Activated B cell treated with CpG ODN at 0.5 μM for 24 hours (primary cell): ENCODE results near the gene INSYN2B. TPM values are rescaled to one million over a fixed set of nuclear protein-coding genes. Genes with fewer than 3 reads are reported as not detected.

Source experiments
- ATAC-seq: fragments of 200-7000 bp; cut with Tn5 transposase; one replicate; pipeline ENCODE4 v1.10.0; 2021; ENCODE audit warnings: low read depth, mild to moderate bottlenecking, moderate library complexity
- CTCF ChIA-PET: fragments of 350-600 bp; sonication (Branson Sonifier 250); formaldehyde crosslinking; loops from one replicate; lab custom pipeline; 2021; ENCODE audit warnings: antibody characterized with exemption; lab: Charles Lee
- POLR2A ChIA-PET: fragments of 350-600 bp; sonication (Branson Sonifier 250); formaldehyde crosslinking; loops from one replicate; lab custom pipeline; 2021; ENCODE audit warnings: antibody characterized with exemption; lab: Charles Lee
- DNase-seq: peaks from one replicate; pipeline ENCODE4 v3.0.0; 2022
- H3K27ac Mint-ChIP-seq: one replicate; pipeline ENCODE4 v1.8.0; 2020; ENCODE audit warnings: mixed read lengths
- H3K27me3 Mint-ChIP-seq: one replicate; pipeline ENCODE4 v1.8.0; 2021; ENCODE audit warnings: mixed read lengths
- H3K36me3 Mint-ChIP-seq: one replicate; pipeline ENCODE4 v1.8.0; 2021; ENCODE audit warnings: low read depth, mixed read lengths
- H3K4me1 Mint-ChIP-seq: one replicate; pipeline ENCODE4 v1.8.0; 2021; ENCODE audit warnings: mixed read lengths
- H3K4me3 Mint-ChIP-seq: one replicate; pipeline ENCODE4 v1.8.0; 2020; ENCODE audit warnings: mild to moderate bottlenecking, mixed read lengths
- H3K9me3 Mint-ChIP-seq: one replicate; pipeline ENCODE4 v1.8.0; 2020; ENCODE audit warnings: mixed read lengths
- intact Hi-C: fragments of 100-400 bp; cut with micrococcal nuclease; formaldehyde crosslinking; loops from one replicate; pipeline ENCODE4 v1.15.1; 2024
- total RNA-seq: library from RNA; stranded (reverse); gene quantifications from 2 replicates; pipeline ENCODE4 v1.2.3, GENCODE V29; 2022
- TF ChIP-seq, protein P1 (sequence below): fragments of 200-600 bp; IDR thresholded peaks from one replicate; pipeline ENCODE4 v1.8.0; 2022; ENCODE audit warnings: antibody characterized with exemption, mild to moderate bottlenecking

Gene INSYN2B
- not detected in 2 replicates for total RNA-seq

- no peaks in the 10 kb centered on the region for H3K27me3 Mint-ChIP-seq
- POLR2A ChIA-PET: no interaction called here
- DNase-seq (no peak), ATAC-seq (no peak)
- no peak within 1 kb of the TSS for H3K4me3 Mint-ChIP-seq
- CTCF ChIA-PET: interaction anchor here (1.2 to 1.8 kb wide), 3 partner anchors 9 to 278 kb away, joined by 3 to 11 read pairs (median 5); no protein-coding TSS in a partner anchor
- intact Hi-C loops: loop anchor here (1.0 to 5.0 kb wide), 2 partner anchors 277 to 998 kb away; no protein-coding TSS in a partner anchor
- H3K27ac Mint-ChIP-seq: no peak within 1 kb of the TSS
- TF ChIP-seq, protein P1, sequence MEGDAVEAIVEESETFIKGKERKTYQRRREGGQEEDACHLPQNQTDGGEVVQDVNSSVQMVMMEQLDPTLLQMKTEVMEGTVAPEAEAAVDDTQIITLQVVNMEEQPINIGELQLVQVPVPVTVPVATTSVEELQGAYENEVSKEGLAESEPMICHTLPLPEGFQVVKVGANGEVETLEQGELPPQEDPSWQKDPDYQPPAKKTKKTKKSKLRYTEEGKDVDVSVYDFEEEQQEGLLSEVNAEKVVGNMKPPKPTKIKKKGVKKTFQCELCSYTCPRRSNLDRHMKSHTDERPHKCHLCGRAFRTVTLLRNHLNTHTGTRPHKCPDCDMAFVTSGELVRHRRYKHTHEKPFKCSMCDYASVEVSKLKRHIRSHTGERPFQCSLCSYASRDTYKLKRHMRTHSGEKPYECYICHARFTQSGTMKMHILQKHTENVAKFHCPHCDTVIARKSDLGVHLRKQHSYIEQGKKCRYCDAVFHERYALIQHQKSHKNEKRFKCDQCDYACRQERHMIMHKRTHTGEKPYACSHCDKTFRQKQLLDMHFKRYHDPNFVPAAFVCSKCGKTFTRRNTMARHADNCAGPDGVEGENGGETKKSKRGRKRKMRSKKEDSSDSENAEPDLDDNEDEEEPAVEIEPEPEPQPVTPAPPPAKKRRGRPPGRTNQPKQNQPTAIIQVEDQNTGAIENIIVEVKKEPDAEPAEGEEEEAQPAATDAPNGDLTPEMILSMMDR: no peak
- H3K36me3 Mint-ChIP-seq: peaks cover 64% of the 10 kb centered on the region
- peaks cover 9% of the 10 kb centered on the region for H3K4me1 Mint-ChIP-seq
- H3K9me3 Mint-ChIP-seq: no peaks in the 10 kb centered on the region
Measured at GRCh38 chr5:169980418-169981053, at the start of gene INSYN2B. INSYN2B (minus strand) TSS chr5:169980495; CDS start chr5:169883898, 96,597 bp downstream.

DNA sequence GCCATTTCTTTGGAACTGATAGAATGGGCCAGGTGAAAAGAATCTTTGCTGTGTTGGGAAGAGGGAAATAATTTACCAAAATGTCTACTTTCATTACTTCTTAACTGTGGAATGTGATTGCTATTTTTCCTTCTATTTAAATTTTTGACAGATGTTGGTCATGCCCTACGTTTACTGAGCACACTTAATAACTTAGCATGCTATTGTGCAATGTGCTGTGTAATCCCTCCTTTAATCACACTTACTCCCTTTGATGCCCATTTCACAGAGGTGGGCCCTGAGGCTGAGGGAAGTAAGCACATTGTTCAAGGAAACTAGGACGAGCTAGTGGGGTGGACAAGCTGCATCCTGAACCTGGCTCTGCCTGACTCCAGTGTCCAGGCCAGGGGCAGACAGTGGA, 47.8 kb upstream of the INSYN2B start:
- Mint-ChIP-seq H3K9me3 (no peaks in the 10 kb centered on the region), H3K27ac (peak overlapping the region; percentile 54), H3K27me3 (no peaks in the 10 kb centered on the region), H3K4me3 (no peak overlapping the region), H3K4me1 (no peaks in the 10 kb centered on the region), H3K36me3 (peaks cover 87% of the 10 kb centered on the region)
- TF ChIP-seq, protein P1: no peak
- POLR2A ChIA-PET: no interaction called here
- no peak for ATAC-seq
- no peak for DNase-seq
- intact Hi-C loops: no loop called here
- CTCF ChIA-PET: no interaction called here

GRCh38 chr5:170025853-170026252, 45.6 kb upstream of the INSYN2B start:
- TF ChIP-seq, protein P1: no peak
- H3K27ac Mint-ChIP-seq: peak overlapping the region; percentile 6
- DNase-seq: no peak
- no peak for ATAC-seq
- peaks cover 92% of the 10 kb centered on the region for H3K36me3 Mint-ChIP-seq
- POLR2A ChIA-PET: no interaction called here
- no peaks in the 10 kb centered on the region for H3K27me3 Mint-ChIP-seq
- no peaks in the 10 kb centered on the region for H3K4me1 Mint-ChIP-seq
- H3K9me3 Mint-ChIP-seq: no peaks in the 10 kb centered on the region
- no peak overlapping the region for H3K4me3 Mint-ChIP-seq
- CTCF ChIA-PET: no interaction called here
- intact Hi-C loops: no loop called here

DNA sequence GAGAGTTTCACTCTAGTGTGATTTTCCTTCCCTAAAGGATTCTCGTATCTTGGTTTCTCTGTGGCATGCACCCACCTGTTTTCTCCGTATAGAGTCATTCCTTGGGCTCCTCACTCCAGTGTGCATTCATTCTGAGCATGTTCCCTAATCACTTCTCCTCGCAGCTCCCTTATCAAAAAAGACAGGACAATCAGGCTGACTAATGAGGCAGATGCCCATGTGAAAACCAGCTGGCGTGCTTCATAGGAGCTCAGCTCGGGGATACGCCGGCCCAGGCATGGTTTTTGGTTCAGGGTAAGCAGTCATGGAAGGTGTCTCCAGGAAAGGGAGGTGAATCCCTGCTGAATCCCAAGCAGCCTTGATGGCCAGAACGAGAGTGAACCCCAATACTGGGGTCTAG, 41.2 kb upstream of the INSYN2B start:
- ChIA-PET CTCF (no interaction called here), POLR2A (no interaction called here)
- H3K4me1 Mint-ChIP-seq: no peaks in the 10 kb centered on the region
- ATAC-seq (no peak), DNase-seq (no peak)
- no peak overlapping the region for H3K27ac Mint-ChIP-seq
- intact Hi-C loops: no loop called here
- no peak overlapping the region for H3K4me3 Mint-ChIP-seq
- TF ChIP-seq, protein P1: no peak
- no peaks in the 10 kb centered on the region for H3K27me3 Mint-ChIP-seq
- peaks cover 91% of the 10 kb centered on the region for H3K36me3 Mint-ChIP-seq
- no peaks in the 10 kb centered on the region for H3K9me3 Mint-ChIP-seq

DNA sequence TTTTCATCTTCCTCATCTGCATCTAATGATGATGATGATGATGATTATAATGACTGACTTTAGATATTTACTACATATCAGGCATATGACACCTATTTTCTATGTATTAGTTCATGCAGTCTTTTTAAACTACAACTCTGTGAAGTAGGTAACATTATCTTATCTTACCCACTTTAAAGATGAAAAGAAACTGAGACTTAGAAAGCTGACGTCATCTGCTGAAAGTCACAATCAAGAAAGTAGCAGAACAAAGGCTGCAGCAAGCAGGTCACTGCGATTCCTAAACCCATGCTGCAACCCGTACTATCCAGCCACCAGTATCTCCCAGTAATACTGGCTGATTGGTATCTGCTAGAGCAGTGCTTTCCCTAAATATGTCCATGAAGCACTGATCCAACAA, 40.1 kb upstream of the INSYN2B start:
- no peak for ATAC-seq
- H3K36me3 Mint-ChIP-seq: peaks cover 90% of the 10 kb centered on the region
- no peak for DNase-seq
- intact Hi-C loops: no loop called here
- H3K4me1 Mint-ChIP-seq: no peaks in the 10 kb centered on the region
- H3K27ac Mint-ChIP-seq: no peak overlapping the region
- H3K4me3 Mint-ChIP-seq: no peak overlapping the region
- ChIA-PET CTCF (no interaction called here), POLR2A (no interaction called here)
- no peaks in the 10 kb centered on the region for H3K9me3 Mint-ChIP-seq
- H3K27me3 Mint-ChIP-seq: no peaks in the 10 kb centered on the region
- TF ChIP-seq, protein P1: no peak
